DMS114 treated with DMSO at 0.1 percent for 48 hours (cell line): Measurements from ENCODE around the gene ENO4.

ENCODE experiments used
- DNase-seq: peaks from one replicate; lab custom pipeline; 2025; ENCODE audit not compliant: unreplicated experiment; lab: John Stamatoyannopoulos, UW

The ENO4 gene

GRCh38 chr10:116868198-116868676, 18.9 kb downstream of the ENO4 start:
- no peak for DNase-seq

DNA sequence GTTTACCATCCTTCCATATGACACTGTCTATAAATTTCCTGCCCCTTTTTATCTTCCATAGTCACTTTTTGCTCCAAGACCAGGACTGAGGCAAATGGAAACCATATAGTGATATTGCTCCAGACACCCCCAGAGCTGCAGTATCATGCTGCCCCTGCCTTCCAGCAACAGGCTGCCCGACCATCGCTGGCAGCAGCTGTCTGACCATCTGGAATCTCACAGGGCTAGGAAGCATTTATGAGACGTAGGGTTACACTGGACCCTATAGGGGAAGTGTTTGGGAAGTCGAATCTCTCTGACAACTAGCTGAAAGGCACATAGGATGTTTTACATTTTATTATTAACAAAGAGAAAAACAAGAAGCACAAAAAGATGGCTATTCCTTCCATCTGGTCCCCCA, 19.4 kb downstream of the ENO4 start:
- no peak for DNase-seq

GRCh38 chr10:116870949-116871348, 21.6 kb downstream of the ENO4 start:
- no peak for DNase-seq

GRCh38 chr10:116873134-116873533, 23.8 kb downstream of the ENO4 start:
- no peak for DNase-seq

GRCh38 chr10:116875897-116876296, 26.6 kb downstream of the ENO4 start:
- no peak for DNase-seq

DNA sequence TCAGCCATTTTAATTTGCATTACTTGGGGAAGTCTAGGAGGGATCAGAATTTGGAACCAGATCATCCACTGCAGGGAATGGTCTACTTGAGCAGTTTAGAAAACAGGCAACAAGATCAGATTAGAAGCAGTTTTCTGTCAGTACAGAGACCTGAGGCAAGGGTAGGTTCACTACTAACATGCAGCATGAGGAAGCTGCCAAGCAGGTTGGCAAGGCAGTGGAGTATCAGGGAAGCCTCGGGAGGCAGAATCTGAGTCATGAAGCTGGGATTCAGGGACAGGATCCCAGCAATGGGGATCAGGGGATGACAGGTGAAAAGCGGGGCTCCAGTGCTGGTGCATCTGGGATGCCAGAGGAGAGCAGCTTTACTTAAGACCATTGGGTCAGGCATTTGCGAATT, 28.1 kb downstream of the ENO4 start:
- no peak for DNase-seq

- no peak for DNase-seq
Measured at GRCh38 chr10:116878123-116878522, 28.8 kb downstream of the ENO4 start.

- DNase-seq, result no peak
Measured at GRCh38 chr10:116879817-116880216, 30.5 kb downstream of the ENO4 start.

DNA sequence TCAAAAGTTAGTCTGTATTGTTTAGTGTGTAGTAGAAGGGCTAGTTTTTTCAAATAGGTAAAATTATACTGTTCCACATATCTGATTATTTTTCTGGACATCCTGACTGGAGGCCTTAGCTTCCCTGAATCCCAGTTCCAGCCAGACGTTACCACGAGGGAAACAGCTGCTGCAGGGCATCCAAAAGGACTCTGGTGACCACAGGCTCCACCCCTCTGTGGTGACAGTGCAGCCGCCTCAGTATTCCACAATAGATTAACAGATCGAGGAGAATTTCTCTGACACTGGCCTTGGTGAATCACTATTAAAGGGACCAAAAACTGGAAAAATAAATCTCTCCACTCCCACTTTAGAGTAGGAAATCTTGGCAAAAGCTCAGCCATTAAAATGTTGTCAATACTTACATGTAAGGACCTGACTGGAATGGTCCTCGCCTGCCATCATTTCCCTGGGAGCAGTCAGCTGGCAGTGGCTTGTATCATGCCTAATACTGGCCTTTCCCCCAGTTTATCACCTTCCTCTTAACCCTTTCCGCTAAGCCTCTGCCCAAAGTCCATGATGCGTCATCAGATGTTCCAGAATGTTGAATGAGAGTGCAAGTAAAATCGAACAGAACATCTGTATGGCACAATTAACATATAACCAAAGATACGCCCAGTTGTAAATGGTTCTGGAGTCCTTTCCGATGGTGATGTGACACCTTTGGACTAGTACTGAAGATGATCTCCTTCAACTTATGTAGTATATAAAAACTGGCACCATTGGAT, 31.6 kb downstream of the ENO4 start:
- no peak for DNase-seq

DNA sequence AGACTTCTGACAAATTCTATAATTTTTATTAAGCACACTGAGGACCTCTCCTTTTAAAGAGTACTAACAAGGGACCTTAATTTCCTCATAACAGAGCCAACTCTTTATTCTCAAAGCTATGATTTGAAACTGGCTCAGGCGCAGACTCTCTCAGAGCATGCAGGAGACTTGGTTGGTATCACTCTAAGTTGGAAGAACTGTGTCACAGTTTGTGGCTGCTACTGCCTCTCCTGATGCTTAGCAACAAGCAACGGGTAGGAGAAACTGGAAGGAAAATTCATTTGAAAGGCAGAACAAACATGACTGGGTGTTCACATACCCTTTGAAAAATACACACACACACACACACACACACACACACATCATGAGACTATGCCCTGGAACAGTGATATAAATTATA, 33.3 kb downstream of the ENO4 start:
- no peak for DNase-seq

GRCh38 chr10:116886772-116887171, 37.5 kb downstream of the ENO4 start:
- no peak for DNase-seq

- no peak for DNase-seq
Measured at GRCh38 chr10:116888380-116889055, 39.2 kb downstream of the ENO4 start.

DNA sequence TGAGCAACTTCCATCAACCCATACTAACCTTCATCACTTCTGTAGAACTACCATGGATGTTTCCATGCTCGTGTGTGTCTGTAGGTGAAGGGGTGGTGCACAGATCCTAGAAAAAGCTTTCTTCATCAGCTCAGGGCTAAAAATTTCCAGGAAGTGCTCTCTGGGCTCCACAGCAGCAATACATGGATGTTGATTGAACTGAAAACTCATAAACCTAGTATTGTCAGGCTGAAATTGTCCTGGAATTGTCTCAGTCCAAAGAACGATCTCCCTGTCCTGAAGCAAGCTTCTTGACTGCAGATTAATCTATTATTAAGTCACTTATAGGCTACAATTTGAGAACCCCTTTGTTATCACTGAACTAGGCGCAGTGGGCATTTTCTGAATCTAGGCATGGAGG, 39.8 kb downstream of the ENO4 start:
- no peak for DNase-seq

DNA sequence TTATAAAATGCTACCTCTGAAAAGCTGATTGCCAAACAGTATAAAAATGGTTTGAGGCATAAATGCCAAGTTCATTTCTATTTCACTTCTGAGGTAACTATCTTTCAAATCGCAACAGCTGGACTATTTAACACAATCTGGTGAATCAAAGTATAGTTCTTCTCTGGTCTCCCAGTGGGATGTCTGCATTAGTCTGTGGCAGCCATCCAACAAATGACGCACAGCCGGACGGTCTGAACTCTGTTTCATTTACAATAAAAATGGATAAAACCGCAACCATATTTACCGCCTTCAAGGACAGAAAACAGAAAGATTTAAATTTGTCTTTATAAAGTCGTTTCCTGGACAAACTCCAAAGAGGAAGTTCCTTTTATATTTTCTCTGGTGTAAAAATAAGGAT, 41.9 kb downstream of the ENO4 start:
- DNase-seq, result no peak

- DNase-seq, result no peak
Measured at GRCh38 chr10:116892907-116893685, 43.8 kb downstream of the ENO4 start.

GRCh38 chr10:116893686-116894037, 44.4 kb downstream of the ENO4 start:
- no peak for DNase-seq

- DNase-seq, result no peak
Measured at GRCh38 chr10:116899626-116900025, 50.3 kb downstream of the ENO4 start.

DNA sequence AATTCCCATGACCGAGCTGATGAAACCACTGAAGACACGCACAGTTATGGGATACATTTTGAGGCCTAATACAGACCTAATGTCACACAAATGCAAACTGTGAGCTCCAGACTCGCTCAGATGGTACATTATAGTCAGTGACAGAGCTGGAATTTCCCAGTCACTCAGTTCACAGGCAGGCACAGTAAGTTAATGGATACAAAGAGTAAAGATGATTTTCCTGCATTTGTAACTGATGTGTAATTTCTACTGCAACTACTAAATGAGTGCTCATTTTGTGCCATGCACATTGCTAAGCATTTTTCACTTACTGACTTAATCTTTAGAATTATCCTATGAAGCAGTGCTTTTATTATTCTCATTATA, 56.5 kb downstream of the ENO4 start:
- no peak for DNase-seq

- DNase-seq, result no peak
Measured at GRCh38 chr10:116907245-116907987, 58.1 kb downstream of the ENO4 start.

DNA sequence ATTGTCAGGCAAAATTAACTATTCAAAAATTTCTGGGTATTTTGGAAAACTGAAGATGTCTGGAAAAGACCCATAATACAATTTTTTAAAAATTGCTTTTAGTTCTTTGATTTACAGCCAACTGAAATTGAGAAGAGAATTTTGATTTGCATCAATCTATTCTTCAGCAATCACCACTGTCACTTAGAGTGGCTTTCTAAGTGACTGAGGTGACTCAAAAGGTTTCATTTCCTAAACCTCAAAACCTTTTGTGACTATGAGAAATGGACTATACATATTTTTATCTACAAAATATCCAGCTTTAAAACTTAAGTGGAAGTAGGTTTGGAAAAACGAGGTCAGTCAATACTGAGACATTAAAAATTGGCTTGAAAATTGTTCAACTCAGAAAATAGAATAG, 60.0 kb downstream of the ENO4 start:
- DNase-seq, result no peak

GRCh38 chr10:116910910-116911309, 61.6 kb downstream of the ENO4 start:
- DNase-seq, result no peak
